NCI-H460 (cell line): ENCODE data around the gene PRELID1. TPM values are rescaled to one million over a fixed set of nuclear protein-coding genes. Genes with fewer than 3 reads are reported as not detected.
"Not testable (repeated sequence)": the region's sequence is repeated elsewhere in the genome, so short reads cannot be mapped to it uniquely, and the experiment has no call there.

ENCODE experiments used
- DNase-seq: peaks from one replicate; pipeline ENCODE4 v3.0.0-alpha.2; 2016; ENCODE audit warnings: low read depth; ENCODE audit errors: extremely low read depth
- total RNA-seq: library from RNA; depleted of rRNA; stranded (reverse); fragments of >200 nt; shearing (Covaris generic); gene quantifications from 2 replicates; pipeline ENCODE4 v1.2.3, GENCODE V29; 2014

The PRELID1 gene
- total RNA-seq, 1 experiment from 2014 or later, result 192 TPM

GRCh38 chr5:177334155-177334551 is 30.6 kb downstream of the PRELID1 start:
- DNase-seq, result no peak

- no peak for DNase-seq
Measured at GRCh38 chr5:177334781-177335700, 31.4 kb downstream of the PRELID1 start.

GRCh38 chr5:177335701-177336065 is 32.1 kb downstream of the PRELID1 start:
- DNase-seq, result no peak

- DNase-seq, result peak; percentile 30
Measured at GRCh38 chr5:177336112-177336511, 32.5 kb downstream of the PRELID1 start.

- no peak for DNase-seq
Measured at GRCh38 chr5:177336603-177337494, 33.2 kb downstream of the PRELID1 start.

- DNase-seq, result no peak
Measured at GRCh38 chr5:177338251-177339106, 34.9 kb downstream of the PRELID1 start.

GRCh38 chr5:177339107-177339638 is 35.6 kb downstream of the PRELID1 start:
- no peak for DNase-seq

- not testable (repeated sequence) for DNase-seq
Measured at GRCh38 chr5:177343000-177343399, 39.4 kb downstream of the PRELID1 start.

GRCh38 chr5:177343777-177344176 is 40.2 kb downstream of the PRELID1 start:
- DNase-seq, result no peak

GRCh38 chr5:177344891-177345290 is 41.3 kb downstream of the PRELID1 start:
- DNase-seq, result no peak

GRCh38 chr5:177346820-177347219 is 43.2 kb downstream of the PRELID1 start:
- no peak for DNase-seq

GRCh38 chr5:177347699-177348098 is 44.1 kb downstream of the PRELID1 start:
- no peak for DNase-seq

GRCh38 chr5:177349362-177349647 is 45.7 kb downstream of the PRELID1 start:
- DNase-seq, result no peak

GRCh38 chr5:177349762-177350161 is 46.2 kb downstream of the PRELID1 start:
- no peak for DNase-seq

GRCh38 chr5:177350776-177351391 is 47.3 kb downstream of the PRELID1 start:
- DNase-seq, result no peak

- DNase-seq, result peak; percentile 96
Measured at GRCh38 chr5:177351392-177352329, 48.1 kb downstream of the PRELID1 start, which contains the start of gene LMAN2. Gene LMAN2 (minus strand): TSS chr5:177351668. CDS start chr5:177351647, 21 bp downstream.

GRCh38 chr5:177353093-177353492 is 49.5 kb downstream of the PRELID1 start:
- no peak for DNase-seq

GRCh38 chr5:177354256-177354655 is 50.7 kb downstream of the PRELID1 start:
- no peak for DNase-seq

- DNase-seq, result no peak
Measured at GRCh38 chr5:177354711-177355110, 51.1 kb downstream of the PRELID1 start.
